GM18517 (cell line): Measurements from ENCODE around the gene TACO1.

Experiments used
- ATAC-seq: cut with Tn5 transposase; IDR thresholded peaks from one replicate; pipeline ENCODE4 v1.9.1; 2021; ENCODE audit warnings: mild to moderate bottlenecking, moderate library complexity; ENCODE audit not compliant: unreplicated experiment

Gene TACO1

DNA sequence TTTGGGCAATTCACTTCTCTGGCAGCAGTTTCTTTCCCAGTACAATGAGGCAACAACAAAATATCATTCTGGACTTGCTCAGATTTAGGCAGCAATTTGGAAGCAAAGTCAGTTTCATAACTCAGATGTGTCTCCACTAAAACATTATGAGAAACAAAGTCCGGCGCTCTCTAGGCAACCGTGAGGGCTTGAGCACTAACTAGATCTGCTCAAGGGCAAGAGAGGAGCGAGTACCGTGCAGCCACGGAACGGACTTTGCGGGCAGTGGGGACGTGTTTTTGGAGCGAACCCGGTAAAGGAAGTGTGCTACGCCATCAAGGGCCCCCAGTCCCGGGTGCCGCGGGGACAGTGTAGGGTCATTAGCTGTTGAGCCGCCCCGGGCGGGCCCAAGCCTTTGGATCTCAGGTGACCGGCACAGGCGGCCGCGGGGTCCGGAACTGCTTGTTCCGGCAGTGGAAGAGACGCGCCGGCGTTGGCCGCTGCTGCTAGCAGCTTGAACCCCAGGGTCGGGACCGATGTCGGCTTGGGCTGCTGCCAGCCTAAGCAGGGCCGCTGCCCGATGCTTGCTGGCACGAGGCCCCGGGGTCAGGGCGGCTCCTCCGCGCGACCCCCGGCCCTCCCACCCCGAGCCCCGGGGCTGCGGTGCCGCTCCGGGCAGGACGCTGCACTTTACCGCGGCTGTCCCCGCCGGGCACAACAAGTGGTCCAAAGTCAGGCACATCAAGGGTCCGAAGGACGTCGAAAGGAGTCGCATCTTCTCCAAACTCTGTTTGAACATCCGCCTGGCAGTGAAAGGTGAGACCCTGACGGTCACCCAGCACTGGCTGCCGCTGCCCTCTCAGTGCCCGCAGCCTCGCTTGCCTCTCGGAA lies at the start of gene TACO1:
Gene TACO1 (plus strand): TSS at position 327 of the 870 bp plus-strand sequence. CDS start 189 bp downstream, at position 516.
- peak; percentile 88 for ATAC-seq

GRCh38 chr17:63552211-63552610 lies 48.5 kb upstream of the TACO1 start:
- no peak for ATAC-seq

GRCh38 chr17:63555500-63556156 lies 45.1 kb upstream of the TACO1 start:
- no peak for ATAC-seq

GRCh38 chr17:63557416-63557815 lies 43.3 kb upstream of the TACO1 start:
- no peak for ATAC-seq

DNA sequence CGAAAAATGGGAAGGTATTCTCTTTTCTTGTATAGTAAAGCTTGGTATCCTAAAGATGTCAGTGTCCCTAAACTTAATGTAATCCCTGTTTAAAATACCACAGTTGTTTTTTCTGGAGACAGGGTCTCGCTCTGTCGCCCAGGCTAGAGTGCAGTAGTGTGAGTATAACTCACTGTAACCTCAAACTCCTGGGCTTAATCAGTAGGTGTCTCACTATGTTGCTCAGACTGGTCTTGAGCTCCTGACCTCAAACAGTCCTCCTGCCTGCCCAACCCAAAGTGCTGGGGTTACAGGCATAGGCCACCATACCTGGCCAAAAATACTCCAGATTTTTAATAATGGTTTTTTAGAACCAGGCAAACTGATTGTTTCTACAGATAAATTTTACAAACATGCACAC lies 42.3 kb upstream of the TACO1 start:
- ATAC-seq, result no peak

DNA sequence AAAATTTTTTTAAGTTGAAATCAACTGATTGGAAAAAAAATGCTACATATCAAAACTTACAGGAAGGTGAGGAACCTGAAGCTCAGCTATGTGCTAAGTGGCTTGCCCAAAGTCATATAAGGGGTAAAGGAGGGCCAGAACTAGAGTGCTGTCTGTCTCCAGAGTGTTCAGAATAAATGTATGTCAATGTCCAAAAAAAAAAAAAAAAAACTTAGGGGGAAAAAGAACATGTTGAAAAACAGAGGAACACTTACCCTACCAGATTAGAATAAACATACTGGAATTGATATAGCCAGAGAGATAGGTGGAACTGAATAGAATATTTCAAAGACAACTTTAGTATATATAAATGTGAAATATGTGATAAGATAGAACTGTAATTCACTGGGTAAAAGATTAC lies 38.9 kb upstream of the TACO1 start:
- ATAC-seq, result no peak

DNA sequence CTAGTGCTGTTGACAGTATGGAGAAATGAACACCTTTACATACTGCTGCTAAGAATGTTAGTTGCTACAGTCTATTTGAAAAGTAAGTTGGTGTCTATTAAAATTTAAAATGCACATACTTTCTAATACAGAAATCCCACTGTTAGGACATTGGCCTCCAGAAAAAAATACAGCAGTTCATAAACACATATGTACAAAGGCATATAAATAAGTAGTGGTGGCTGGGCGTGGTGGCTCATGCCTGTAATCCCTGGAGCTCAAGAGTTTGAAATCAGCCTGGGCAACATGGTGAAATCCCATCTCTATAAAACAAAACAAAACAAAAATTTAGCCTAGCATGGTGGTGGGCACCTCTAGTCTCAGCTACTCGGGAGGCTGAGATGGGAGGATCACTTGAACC lies 37.4 kb upstream of the TACO1 start:
- no peak for ATAC-seq

DNA sequence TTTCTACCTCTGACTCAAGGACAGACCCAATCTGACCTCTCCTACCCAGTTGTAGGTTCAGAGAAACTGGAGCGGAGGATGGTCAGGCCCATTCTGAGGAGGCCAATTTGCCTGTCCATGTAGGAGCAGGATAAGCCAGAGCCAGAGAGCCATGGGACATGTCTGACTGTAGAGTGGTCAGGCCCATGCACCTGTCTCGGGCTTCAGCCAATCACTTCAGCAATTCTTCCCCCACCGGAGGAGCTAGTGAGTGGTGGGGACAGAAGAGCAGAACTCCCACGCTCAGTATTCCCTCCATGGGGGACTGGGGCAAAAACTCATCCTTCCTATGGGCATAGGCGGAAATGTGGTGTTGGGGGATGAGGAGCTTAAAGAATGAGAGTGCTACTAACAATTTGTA lies 36.1 kb upstream of the TACO1 start:
- no peak for ATAC-seq

GRCh38 chr17:63567229-63567628 lies 33.5 kb upstream of the TACO1 start:
- no peak for ATAC-seq

DNA sequence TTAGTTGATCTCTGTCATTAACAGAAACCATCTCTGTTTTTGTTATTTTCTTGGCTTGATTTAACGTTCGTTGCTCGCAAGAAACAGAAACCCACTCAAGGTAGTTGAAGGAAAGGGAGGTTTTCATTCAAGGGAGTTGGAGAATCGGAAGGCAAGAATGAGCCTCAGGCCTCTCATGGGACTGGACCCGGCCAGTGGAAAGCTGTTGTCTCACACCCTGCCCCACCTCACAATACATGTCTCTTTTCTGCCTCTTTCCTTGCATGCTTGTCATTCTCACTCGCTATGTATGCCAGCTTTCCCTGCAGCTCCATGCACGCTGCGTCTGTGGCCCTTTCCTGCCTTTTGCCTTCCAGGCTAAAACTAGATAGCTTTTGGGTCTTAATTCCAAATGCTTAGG lies 32.1 kb upstream of the TACO1 start:
- no peak for ATAC-seq

DNA sequence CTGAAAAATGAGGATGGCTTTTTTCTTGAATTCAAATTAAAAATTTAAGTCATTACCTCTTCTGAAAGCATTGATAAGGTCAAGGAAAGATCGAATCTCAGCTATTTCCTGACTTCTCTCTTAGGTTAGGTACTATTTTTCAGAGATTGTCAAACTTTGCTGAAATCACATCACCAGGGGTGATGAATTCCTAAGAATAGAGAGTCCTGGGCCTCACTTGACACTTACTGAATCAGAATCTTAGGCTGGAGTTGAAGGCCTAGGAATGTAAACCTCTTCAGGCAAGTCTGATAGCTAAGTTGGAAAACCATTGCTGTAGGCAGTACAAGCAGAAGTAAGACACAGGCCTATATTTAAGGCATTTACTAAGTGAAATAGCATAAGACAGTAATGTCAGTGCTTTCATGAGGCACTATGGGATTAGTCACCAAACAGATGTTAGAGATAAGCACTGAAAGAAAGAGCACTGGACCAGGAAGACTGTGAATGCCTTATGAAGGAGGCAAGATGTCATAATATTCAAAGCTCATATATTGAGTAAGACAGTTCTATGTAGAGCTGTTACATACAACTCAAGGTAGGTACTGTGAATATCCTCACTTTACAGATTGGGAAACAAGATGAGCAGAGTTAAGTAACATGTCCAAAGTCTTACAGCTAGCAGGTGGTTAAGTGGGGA lies 28.9 kb upstream of the TACO1 start:
- ATAC-seq, result no peak

DNA sequence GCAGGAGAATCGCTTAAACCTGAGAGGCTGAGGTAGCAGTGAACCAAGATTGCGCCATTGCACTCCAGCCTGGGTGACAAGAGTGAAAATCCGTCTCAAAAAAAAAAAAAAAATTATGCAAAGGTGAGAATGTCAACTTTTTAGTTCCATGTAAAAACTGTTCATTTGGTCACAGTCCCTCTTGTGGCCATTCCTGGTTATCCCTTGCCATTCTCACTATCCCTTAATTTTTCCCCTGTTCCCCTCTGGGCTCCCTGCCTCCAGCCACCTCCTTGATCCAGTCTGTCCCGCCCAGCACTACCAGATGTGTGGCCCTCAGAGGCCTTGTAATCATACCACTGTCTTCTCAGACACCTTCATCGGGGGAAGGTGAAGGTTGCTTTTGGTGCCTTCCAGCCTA lies 27.1 kb upstream of the TACO1 start:
- no peak for ATAC-seq

- no peak for ATAC-seq
Measured at GRCh38 chr17:63578027-63578768, 22.5 kb upstream of the TACO1 start.

DNA sequence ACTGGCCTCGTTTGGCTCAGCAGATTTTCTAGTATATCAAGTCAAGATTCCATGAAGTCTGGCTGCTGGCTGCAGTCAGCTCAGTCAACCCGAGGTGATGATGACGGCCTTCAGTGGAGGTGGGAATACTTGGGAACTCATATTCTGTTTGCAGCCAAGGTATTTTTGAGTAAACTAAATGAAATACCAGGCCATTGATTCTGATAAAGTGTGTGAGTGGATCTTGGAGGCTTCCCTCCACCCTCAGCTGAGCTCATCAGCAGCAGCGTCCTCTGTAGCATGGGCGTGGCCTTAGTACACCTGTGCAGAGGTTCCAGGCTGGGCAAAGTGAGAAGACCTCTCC lies 22.0 kb upstream of the TACO1 start:
- no peak for ATAC-seq

DNA sequence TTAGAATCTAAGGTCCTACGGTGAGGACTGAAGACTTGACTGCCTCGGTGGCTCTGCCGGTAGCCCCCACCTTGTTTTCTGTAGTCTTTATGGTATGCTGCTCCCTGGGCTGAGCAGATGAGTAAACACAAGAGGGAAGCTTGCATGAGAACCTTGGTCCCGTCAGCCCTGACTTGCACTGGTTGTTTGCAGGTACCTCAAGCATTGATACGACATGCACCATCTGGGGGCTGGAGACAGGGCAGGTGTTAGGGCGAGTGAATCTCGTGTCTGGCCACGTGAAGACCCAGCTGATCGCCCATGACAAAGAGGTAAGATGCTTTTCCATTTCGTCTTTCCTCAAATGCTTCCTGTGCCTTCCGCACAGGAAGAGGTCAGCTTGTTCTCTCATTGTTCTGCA lies 21.1 kb upstream of the TACO1 start:
- no peak for ATAC-seq

DNA sequence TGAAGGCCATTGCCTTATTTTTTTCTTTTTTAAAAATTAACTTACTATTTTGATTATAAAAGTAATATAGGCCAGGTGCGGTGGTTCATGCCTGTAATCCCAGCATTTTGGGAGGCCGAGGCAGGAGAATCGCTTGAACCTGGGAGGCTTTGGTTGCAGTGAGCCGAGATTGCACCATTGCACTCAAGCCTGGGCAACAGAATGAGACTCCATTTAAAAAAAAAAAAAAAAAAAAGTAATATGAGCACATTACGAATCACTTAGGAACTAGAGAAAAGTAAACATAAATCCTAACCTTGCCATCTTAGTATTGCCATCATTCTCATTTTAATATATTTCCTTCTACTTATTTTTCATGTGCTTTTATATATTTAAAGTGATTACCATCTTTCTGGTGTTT lies 12.9 kb upstream of the TACO1 start:
- ATAC-seq, result no peak

DNA sequence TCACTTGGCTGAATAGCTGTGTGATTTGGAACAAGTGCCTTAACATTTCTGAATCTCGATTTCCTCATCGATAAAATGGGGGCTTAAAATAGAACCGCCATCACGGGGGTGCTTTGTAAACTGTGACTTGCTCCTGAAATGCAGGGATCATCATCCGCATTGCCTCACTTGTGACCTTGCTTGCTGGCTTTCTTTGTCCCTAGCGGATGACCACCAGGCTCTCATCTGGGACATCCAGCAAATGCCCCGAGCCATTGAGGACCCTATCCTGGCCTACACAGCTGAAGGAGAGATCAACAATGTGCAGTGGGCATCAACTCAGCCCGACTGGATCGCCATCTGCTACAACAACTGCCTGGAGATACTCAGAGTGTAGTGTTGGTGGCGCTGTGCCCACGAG lies 11.9 kb upstream of the TACO1 start:
- ATAC-seq, result no peak

DNA sequence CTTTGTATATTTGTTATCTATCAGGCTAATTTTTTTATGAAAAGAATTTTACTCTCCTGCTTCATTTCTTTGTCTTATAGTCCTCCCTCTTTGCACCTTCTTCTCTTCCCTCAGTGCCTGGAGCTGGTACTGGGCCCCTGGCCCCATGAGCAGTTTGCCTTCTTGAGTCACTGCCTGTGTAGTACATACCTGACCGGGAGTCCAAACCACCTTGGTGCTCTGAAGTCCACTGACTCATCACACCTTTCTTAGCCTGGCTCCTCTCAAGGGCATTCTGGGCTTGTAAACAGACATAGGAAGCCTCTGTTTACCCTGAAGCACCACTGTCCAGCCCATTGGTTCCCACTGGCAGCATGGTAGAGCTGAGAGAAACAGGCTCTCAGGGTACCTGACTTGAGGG lies 11.0 kb upstream of the TACO1 start:
- no peak for ATAC-seq

- no peak for ATAC-seq
Measured at GRCh38 chr17:63592797-63593196, 7.9 kb upstream of the TACO1 start.

DNA sequence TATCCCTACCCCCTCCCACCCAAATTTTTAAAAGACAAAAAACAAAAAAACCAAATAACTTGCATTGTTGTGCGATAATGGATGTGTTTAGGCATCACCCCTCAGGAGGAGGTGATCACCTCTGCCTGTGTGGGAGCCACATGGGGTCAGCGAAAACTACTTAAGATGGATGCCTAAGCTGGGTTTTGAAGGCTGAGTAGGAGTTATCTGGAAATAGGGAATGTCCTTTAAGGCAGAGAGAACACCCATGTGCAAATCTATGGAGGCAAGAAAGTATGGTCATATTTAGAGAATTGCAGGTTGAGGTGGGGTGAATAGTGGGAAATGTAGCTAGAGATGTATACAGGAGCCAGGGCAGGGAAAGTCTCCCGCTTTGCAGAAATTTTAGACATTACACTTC lies 5.6 kb upstream of the TACO1 start:
- ATAC-seq, result no peak

DNA sequence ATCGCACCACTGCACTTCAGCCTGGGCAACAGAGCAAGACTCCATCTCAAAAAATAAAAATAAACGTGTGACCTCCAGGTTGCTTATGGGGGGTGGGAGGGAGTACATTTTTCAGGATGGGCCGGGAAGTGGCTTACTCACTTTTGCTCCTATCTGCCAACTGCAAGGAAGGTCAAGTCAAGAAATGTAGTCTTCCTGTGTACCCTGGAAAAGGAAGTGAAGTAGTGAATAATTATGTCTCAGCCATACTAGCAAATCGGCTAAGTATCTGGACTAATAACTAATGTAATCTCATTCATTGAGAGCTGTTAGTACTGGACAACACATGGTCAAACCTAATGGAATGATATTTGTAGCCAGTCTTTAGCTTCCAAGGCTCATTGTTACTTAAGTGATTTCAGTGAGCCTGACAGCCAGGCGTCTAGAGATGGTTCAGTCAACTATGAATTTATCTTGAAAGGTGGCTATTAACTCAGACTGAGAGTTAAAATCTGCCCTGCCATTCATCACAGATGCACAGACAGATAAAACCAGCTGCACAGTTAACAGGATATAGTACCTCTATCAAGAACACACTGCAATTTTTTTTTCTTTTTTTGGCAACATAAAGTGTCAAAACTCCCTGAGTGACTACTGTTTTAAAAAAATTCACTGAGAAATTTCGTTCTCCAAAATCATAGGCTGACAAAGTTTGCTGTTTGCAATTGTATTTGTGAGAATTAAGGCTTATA lies 3.7 kb upstream of the TACO1 start:
- no peak for ATAC-seq
